Right renal pelvis (tissue), 4 donors: ENCODE results near the gene CDR2L. TPM values are rescaled to one million over a fixed set of nuclear protein-coding genes. Genes with fewer than 3 reads are reported as not detected.
"Not testable (repeated sequence)": the region's sequence is repeated elsewhere in the genome, so short reads cannot be mapped to it uniquely, and the experiment has no call there.

Source experiments
- DNase-seq, 4 donors: peaks; one replicate each; pipeline ENCODE4 v3.0.0-alpha.2; 2013; ENCODE audit warnings: low read depth in 4 of 4, low spot score in 3 of 4, missing footprints in 1 of 4
- polyA plus RNA-seq, 4 donors: library from polyadenylated mRNA; unstranded; fragments of 120-200 nt; gene quantifications; one replicate each; pipeline ENCODE4 v1.2.1, GENCODE V29; 2013; ENCODE audit not compliant: insufficient read length in 4 of 4

CDR2L gene
- polyA plus RNA-seq, 4 donors, result 8.5 to 11.2 (median 8.8) TPM

DNA sequence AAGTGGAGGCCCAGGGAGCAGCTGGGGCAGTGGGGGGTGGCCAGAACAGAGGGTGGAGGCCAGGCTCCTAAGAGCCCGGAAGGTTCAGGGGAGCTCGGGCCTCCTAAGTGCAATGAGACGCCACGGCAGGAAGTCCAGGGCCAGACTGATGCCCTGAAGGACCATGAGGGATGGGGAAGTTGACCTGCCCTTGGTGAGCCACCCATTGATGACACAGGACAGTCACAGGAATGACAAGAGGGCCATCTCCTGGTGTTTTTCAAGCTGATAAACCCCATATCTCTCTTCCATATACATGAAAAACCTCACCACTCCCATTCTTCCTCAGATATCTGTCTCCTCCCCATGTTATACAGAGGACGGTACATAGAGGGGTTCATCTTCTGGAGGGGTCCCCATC is 19.2 kb downstream of the CDR2L start:
- DNase-seq, result no peak

DNA sequence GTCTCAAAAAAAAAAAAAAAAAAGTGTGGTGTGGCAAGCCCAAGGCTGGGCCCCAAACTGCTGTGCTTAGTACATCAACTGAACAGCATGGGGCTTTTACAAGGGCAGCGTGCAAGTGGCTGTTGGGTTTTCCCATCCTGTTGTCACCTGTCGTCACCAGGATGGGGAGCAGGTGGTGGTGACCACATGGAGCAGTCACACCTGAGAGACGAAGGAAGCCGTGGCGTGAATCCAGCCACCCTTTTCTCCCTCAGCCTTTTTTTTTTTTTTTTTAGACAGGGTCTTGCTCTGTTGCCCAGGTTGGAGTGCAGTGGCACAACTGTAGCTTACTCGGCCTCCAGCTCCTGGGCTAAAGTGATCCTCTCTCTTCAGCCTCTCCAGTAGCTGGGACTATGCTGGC is 20.9 kb downstream of the CDR2L start:
- DNase-seq, result no peak

DNA sequence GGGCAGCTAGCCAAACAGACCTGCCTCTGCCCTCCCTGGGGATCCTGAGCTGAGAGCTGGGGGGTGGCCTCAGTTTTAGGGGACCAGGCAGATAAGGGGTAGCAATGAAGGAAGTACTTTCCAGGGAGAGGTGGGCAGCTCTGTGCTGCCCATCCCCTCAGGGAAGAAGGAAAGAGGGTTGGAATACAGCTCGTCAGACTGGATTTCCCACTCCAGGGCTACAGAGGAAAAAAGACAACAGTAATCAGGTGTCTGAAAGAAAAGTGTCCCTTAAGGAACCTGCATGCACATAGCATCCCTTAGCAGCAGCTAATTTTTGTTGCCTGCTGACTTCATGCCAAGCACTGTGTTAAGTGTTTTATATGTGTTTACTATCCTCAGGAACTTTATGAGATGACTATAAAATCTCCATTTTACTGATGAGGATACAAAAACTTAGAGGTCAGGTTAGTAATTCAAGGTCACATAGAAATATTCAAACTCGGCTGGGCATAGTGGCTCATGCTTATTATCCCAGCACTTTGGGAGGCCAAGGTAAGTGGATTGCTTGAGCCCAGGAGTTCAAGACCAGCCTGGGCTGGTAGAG is 21.8 kb downstream of the CDR2L start:
- no peak for DNase-seq

DNA sequence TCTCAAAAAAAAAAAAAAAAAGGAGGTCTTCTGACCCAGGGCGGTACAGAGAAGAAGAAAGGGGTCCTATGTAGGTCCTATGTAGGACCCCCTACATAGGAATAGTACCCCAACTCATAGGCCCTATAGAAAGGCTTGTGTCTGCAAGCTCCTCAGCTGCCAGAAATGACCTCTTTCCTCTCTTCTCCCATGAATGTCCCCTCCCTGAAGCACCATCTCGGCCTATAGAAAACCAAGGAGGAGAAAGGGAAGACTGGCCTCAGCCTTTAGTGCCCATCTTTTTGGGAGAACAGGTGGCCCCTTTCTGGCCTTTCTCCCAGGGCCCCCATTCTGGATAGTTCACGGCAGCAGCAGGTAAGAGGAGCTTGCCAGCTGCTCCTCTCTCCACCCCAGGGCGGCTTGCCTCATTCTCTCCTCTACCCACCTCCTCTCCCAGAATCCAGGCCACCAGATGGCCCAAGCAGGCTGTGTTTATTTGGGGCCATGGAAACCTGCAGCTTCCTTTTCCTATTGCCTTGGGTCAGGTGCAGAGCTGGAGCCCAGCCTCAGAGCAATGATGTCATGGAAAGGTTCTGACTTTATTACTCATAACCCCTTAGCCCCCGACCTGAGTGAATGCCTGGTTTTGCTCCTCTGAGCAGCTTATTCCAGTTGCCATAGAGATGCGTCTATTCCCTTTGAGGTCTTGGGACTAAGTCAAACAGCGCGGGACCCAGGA is 23.4 kb downstream of the CDR2L start:
- DNase-seq, result no peak

GRCh38 chr17:75011401-75012095 is 24.1 kb downstream of the CDR2L start:
- DNase-seq, result peak in 1 of 4 donors; percentile 48

DNA sequence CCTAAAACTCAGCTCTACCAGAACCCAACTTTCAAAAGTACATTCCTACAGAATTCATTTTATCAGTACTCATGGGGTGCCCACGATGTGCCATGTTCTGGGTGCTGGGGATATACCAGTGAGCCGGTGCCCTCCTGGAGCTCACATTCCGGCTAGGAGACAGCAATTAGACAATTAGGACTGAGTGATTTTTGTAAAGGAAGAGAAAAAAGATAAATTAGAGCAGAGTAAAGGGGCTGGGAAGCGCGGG is 24.6 kb downstream of the CDR2L start:
- DNase-seq, result no peak

GRCh38 chr17:75012346-75013091 is 25.1 kb downstream of the CDR2L start, which contains the start of gene MRPL58:
Gene MRPL58 (plus strand): TSS chr17:75012670. CDS start chr17:75012687, 17 bp downstream.
- DNase-seq, result peak in 2 of 4 donors; percentile 78 to 81

DNA sequence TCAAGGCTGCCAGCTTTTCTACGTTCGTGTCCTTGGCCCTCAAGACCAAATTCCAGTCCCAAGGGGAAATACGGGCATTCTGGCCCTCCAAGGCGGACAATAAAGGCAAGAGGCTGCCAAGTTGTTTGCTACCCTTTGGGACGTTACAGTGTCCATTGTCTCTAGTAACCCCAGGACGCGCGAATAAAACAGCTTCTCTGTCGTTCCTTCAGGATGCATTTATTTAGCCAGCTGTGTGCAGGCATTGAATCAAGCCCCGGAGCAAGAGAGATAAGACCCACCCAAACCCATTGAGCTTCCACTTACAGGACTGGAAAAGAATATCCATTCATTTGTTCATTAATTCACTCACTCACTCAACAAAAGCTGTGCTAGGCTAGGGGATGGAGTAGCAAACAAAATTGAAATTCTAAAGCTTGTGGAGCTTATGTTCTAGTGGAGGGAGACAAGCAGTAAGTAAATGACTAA is 25.7 kb downstream of the CDR2L start:
- no peak for DNase-seq

DNA sequence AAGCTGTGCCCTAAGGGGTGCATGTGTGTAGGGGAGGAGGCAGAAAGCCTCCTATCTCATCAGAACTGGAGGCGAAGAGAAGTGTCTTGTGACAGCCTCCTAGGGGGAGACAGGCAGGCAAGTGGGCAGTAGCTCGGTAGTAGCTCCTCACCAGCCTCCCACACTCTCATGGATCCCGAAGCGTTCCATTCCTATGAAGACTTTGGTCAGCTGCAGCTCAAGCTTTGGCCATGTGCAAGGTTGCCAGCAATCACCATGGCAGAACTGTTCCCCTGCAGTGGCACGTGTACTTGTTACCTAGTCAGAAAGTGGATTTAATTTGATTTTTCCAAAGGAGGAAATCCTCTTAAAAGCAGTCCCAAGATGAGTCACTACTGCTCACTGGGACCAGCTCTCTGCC is 31.7 kb downstream of the CDR2L start:
- DNase-seq, result no peak

GRCh38 chr17:75019710-75020109 is 32.3 kb downstream of the CDR2L start:
- DNase-seq, result no peak

- DNase-seq, result no peak
These were observed 33.1 kb downstream of the CDR2L start for GRCh38 chr17:75020331-75021110.

- no peak for DNase-seq
These were observed 37.4 kb downstream of the CDR2L start for GRCh38 chr17:75024686-75025397.

- not testable (repeated sequence) for DNase-seq
These were observed 37.9 kb downstream of the CDR2L start for GRCh38 chr17:75025398-75025734.

DNA sequence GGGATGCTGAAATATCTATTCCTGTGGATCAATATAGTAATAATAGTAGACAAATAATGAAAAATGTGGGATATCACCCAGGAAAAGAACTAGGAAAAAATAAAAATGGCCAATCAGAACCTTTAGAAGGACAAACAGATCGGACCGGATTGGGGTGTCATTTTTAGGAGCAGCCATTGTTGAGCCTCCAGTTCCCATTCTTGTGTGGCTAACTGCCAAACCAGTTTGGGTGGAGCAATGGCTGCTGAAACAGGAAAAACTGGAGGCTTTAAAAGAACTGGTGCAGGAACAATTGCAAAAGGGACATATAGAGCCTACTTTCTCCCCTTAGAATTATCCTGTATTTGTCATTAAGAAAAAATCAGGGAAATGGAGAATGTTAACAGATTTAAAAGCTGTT is 39.2 kb downstream of the CDR2L start:
- not testable (repeated sequence) for DNase-seq

DNA sequence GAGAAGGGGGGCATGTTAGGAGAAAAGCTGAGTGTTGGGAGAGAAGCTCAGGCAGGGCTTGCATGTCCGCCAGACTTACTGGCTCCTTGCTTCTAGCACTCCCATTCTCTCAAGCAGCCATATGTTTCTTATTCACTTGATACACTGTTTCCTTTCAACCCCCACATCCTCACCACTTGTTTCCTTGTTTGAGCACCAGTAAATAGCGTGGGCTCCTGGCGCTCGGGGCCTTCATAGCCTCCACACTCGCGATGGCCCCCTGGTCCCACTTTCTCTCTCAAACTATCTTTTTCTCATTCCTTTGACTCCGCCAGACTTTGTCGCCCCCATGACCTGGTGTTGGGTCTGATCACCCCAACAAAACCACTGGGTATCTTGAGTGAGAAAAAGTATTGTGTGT is 42.7 kb downstream of the CDR2L start:
- DNase-seq, result no peak

- no peak for DNase-seq
These were observed 44.7 kb downstream of the CDR2L start for GRCh38 chr17:75031972-75032719.

- DNase-seq, result no peak
These were observed 45.4 kb downstream of the CDR2L start for GRCh38 chr17:75032720-75033280.

GRCh38 chr17:75033346-75034235 is 46.2 kb downstream of the CDR2L start:
- peak; percentile 92 to 95 (median 92) for DNase-seq
